GM12801 (cell line): ENCODE measurements around the gene FUT9.

Experiments
- TF ChIP-seq, protein P1 (sequence below): IDR thresholded peaks from one replicate; pipeline ENCODE4 v1.5.1; 2011; ENCODE audit warnings: control low read depth; ENCODE audit not compliant: insufficient read length; ENCODE audit errors: extremely low read depth

FUT9 gene

DNA sequence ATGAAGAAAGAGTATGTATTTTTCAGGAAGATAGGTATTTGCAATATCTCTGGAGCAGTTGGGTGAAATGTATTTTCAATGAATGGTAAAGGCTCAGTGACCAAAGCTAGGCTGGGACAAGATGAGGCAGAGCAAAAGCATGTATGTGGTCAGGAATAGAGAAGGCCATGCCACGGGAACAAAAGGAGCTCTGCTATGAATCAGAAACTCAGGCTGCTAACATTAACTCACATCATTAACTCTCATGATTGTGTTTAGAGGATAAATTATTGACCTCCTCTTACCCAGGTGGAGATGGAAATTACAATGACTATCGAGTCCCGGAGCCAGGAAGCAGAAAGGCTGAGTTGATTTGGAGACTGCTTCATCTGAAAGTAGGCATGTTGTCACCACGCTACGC lies 220.2 kb downstream of the FUT9 start:
- TF ChIP-seq, protein P1, sequence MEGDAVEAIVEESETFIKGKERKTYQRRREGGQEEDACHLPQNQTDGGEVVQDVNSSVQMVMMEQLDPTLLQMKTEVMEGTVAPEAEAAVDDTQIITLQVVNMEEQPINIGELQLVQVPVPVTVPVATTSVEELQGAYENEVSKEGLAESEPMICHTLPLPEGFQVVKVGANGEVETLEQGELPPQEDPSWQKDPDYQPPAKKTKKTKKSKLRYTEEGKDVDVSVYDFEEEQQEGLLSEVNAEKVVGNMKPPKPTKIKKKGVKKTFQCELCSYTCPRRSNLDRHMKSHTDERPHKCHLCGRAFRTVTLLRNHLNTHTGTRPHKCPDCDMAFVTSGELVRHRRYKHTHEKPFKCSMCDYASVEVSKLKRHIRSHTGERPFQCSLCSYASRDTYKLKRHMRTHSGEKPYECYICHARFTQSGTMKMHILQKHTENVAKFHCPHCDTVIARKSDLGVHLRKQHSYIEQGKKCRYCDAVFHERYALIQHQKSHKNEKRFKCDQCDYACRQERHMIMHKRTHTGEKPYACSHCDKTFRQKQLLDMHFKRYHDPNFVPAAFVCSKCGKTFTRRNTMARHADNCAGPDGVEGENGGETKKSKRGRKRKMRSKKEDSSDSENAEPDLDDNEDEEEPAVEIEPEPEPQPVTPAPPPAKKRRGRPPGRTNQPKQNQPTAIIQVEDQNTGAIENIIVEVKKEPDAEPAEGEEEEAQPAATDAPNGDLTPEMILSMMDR, result no peak

DNA sequence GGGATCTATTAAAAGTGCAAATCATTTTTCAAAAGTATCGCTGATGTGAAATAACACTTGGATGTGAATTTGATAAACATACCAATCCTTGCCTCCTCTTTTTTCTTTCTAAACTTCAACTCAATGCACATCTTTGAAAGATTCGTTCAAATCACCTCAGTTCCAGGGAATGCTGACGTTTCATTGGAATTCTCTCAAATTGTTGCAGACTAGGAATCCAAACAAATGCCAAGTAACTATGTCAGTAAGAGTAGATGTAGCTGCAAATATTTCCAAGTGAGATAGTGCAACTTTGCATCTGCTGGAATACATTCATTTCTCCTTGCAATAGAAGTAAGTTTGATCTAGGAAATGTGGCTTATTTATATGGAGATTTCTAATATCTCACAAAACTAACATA lies 220.7 kb downstream of the FUT9 start:
- TF ChIP-seq, protein P1, result no peak

DNA sequence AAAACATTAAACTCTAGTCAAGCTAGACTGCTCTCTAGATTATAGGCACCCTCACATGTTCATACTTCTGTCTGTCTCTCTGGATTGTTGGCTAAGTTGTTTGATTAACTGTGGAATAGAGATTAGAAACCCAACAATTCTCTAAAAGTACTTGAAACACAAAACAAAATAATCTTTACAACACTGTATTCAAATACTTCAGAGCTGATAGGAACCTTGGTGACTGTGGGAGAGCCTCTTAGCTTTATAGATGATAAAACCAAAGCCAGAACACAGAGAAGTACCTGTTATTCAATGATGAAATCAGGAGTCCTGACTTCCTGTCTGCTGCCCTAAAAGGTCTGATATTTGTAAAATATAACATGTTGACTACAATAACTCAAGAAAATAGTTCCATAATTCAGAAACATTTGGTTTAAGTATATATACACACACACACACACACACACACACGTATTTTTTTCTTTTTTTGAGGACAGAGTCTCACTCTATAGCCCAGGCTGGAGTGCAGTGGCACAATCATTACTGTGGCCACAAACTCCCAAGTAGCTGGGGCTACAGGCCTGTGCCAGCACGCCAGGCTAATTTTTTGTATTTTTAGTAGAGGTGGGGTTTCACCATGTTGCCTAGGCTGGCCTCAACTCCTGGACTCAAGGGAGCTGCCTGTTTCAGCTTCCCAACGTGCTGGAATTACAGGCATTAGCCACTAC lies 222.0 kb downstream of the FUT9 start:
- TF ChIP-seq, protein P1, result no peak

DNA sequence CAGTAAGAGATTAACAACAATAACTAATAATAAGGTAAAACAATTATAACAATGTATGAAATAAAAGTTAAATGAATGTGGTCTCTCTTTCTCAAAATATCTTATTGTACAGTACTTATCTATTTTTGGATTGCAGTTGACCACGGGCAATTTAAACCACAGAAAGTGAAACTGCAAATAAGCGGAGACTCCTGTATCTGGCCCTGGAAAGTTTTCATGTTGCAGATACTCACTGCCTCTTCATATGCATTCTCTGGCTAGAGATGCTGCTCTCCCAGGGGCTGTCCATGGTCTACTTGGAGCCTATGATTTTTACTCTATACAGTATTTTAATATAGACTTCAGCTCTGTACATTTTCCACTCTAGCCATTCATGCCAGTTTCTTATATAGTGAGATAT lies 230.8 kb downstream of the FUT9 start:
- TF ChIP-seq, protein P1, result no peak

DNA sequence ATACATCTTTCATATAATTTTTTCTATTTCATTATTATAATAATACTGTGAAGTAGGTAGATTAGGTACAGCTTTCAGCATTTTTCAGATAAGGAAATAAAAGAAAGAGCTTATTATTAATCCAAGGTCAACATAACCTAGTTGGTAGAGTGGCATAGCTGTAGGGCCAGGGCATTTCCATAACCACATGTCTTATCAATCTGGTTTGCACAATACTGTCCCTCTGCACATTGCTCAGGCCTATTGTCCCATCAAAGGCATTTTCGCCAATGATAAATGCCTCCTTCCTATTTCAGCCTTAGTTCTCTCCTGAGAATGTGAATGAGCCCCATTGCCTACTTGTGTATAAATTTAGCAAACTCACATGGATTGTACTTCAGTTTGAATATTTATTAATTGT lies 234.0 kb downstream of the FUT9 start:
- TF ChIP-seq, protein P1, result no peak

DNA sequence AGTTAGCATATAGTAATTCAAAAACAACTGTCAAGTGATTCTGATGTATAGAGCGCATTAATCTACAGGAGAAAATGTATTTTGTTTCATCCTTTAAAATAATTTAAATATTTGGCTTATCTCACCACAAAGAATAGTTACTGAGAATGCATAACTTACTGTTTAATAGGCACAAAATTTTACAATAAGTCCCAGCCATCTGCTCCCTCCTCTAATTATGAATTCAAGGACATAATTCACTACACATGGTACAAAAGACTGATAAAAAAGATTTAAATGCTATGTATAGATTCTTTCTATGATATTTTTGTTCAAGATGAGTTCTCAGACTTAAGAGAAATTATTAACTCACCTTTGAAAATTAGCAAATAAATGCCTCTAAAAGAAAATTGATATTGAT lies 242.0 kb downstream of the FUT9 start:
- TF ChIP-seq, protein P1, result no peak
